SK-N-SH treated with all-trans-retinoic acid at 6 μM for 48 hours (cell line): Measurements from ENCODE around the gene EPHB3.

Experiments
- ATAC-seq: fragments of 200-7000 bp; cut with Tn5 transposase; 3 replicates; pipeline ENCODE4 v1.9.1; 2020; ENCODE audit warnings: mild to moderate bottlenecking, moderate library complexity
- ARNTL ChIP-seq: fragments of 450-650 bp; formaldehyde crosslinking; IDR thresholded peaks from 2 replicates; pipeline ENCODE4 v1.5.0; 2020; ENCODE audit warnings: low read depth, mild to moderate bottlenecking, moderate library complexity, borderline replicate concordance
- BACH2 ChIP-seq: fragments of 250-450 bp; sonication (Bioruptor Pico); IDR thresholded peaks from 2 replicates; pipeline ENCODE4 v1.9.0; 2021; ENCODE audit warnings: mild to moderate bottlenecking, borderline replicate concordance
- CREB5 ChIP-seq: fragments of 250-450 bp; sonication (Bioruptor Pico); IDR thresholded peaks from 2 replicates; pipeline ENCODE4 v1.5.1; 2020; ENCODE audit warnings: low read depth, mild to moderate bottlenecking, moderate library complexity
- CSDC2 ChIP-seq: fragments of 250-450 bp; sonication (Bioruptor Pico); IDR thresholded peaks from 2 replicates; pipeline ENCODE4 v1.5.0; 2020; ENCODE audit warnings: mild to moderate bottlenecking, moderate library complexity
- CSRNP3 ChIP-seq: fragments of 250-450 bp; sonication (Bioruptor Pico); IDR thresholded peaks from 2 replicates; pipeline ENCODE4 v1.5.1; 2021; ENCODE audit warnings: mild to moderate bottlenecking, moderate library complexity
- ESRRG ChIP-seq: fragments of 250-450 bp; sonication (Bioruptor Pico); IDR thresholded peaks from 2 replicates; pipeline ENCODE4 v1.6.1; 2021; ENCODE audit warnings: mild to moderate bottlenecking
- GLIS3 ChIP-seq: fragments of 250-450 bp; sonication (Bioruptor Pico); IDR thresholded peaks from 2 replicates; pipeline ENCODE4 v1.5.0; 2020; ENCODE audit warnings: mild to moderate bottlenecking, moderate library complexity
- ISL1 ChIP-seq: fragments of 250-450 bp; sonication (Bioruptor Pico); IDR thresholded peaks from 2 replicates; pipeline ENCODE4 v2.1.2; 2022; ENCODE audit warnings: mild to moderate bottlenecking, moderate library complexity
- OSR1 ChIP-seq: fragments of 250-450 bp; sonication (Bioruptor Pico); IDR thresholded peaks from 2 replicates; pipeline ENCODE4 v1.8.0; 2022; ENCODE audit warnings: moderate library complexity, mild to moderate bottlenecking, inconsistent platforms
- PATZ1 ChIP-seq: fragments of 250-450 bp; sonication (Bioruptor Pico); IDR thresholded peaks from 2 replicates; pipeline ENCODE4 v1.8.0; 2020; ENCODE audit warnings: mild to moderate bottlenecking, moderate library complexity, borderline replicate concordance
- POU6F1 ChIP-seq: fragments of 250-450 bp; sonication (Bioruptor Pico); IDR thresholded peaks from 2 replicates; pipeline ENCODE4 v1.8.0; 2021; ENCODE audit warnings: low read depth, mild to moderate bottlenecking, moderate library complexity, borderline replicate concordance
- PPARA ChIP-seq: fragments of 250-450 bp; sonication (Bioruptor Pico); IDR thresholded peaks from 2 replicates; pipeline ENCODE4 v1.5.0; 2020; ENCODE audit warnings: mild to moderate bottlenecking, borderline replicate concordance
- RARB ChIP-seq: fragments of 250-450 bp; sonication (Bioruptor Pico); IDR thresholded peaks from 2 replicates; pipeline ENCODE4 v1.8.0; 2021; ENCODE audit warnings: mild to moderate bottlenecking, moderate library complexity
- TCF4 ChIP-seq: fragments of 250-450 bp; sonication (Bioruptor Pico); IDR thresholded peaks from 2 replicates; pipeline ENCODE4 v1.8.0; 2021; ENCODE audit warnings: mild to moderate bottlenecking, moderate library complexity, borderline replicate concordance
- TOX ChIP-seq: fragments of 250-450 bp; sonication (Bioruptor Pico); IDR thresholded peaks from 2 replicates; pipeline ENCODE4 v1.8.0; 2021; ENCODE audit warnings: mild to moderate bottlenecking, moderate library complexity, borderline replicate concordance
- TSHZ2 ChIP-seq: fragments of 250-450 bp; sonication (Bioruptor Pico); IDR thresholded peaks from 2 replicates; pipeline ENCODE4 v1.5.0; 2020; ENCODE audit warnings: mild to moderate bottlenecking, moderate library complexity
- ZC3H10 ChIP-seq: fragments of 250-450 bp; sonication (Bioruptor Pico); IDR thresholded peaks from 2 replicates; pipeline ENCODE4 v1.5.1; 2021; ENCODE audit warnings: mild to moderate bottlenecking, moderate library complexity
- ZFP3 ChIP-seq: fragments of 250-450 bp; sonication (Bioruptor Pico); IDR thresholded peaks from 2 replicates; pipeline ENCODE4 v1.5.0; 2020; ENCODE audit warnings: mild to moderate bottlenecking, moderate library complexity
- ZNF565 ChIP-seq: fragments of 450-650 bp; formaldehyde crosslinking; conservative IDR thresholded peaks from 2 replicates; pipeline ENCODE4 v1.5.0; 2020; ENCODE audit warnings: low read depth, mild to moderate bottlenecking, moderate library complexity
- ZNF70 ChIP-seq: fragments of 450-650 bp; formaldehyde crosslinking; IDR thresholded peaks from 2 replicates; pipeline ENCODE4 v1.5.0; 2020; ENCODE audit warnings: mild to moderate bottlenecking, moderate library complexity
- ZNF8 ChIP-seq: fragments of 450-650 bp; formaldehyde crosslinking; IDR thresholded peaks from 2 replicates; pipeline ENCODE4 v1.5.0; 2020; ENCODE audit warnings: mild to moderate bottlenecking, moderate library complexity

Gene EPHB3

GRCh38 chr3:184551103-184551502 lies 10.5 kb upstream of the EPHB3 start (continued):
- no peak for TF ChIP-seq PATZ1 (CRISPR knock-in tag)
- no peak for TF ChIP-seq TCF4 (CRISPR knock-in tag)
- no peak for TF ChIP-seq ZNF565 (CRISPR knock-in tag)
- TF ChIP-seq CREB5 (CRISPR knock-in tag) = no peak

GRCh38 chr3:184551614-184552256 lies 9.8 kb upstream of the EPHB3 start:
- ATAC-seq = no peak
- no peak for TF ChIP-seq ESRRG (CRISPR knock-in tag)
- no peak for TF ChIP-seq GLIS3 (CRISPR knock-in tag)
- TF ChIP-seq CSRNP3 = no peak
- TF ChIP-seq TCF4 (CRISPR knock-in tag) = no peak
- no peak for TF ChIP-seq PATZ1 (CRISPR knock-in tag)
- no peak for TF ChIP-seq CREB5 (CRISPR knock-in tag)
- no peak for TF ChIP-seq PPARA (CRISPR knock-in tag)
- no peak for TF ChIP-seq ZC3H10
- no peak for TF ChIP-seq CSDC2 (CRISPR knock-in tag)
- no peak for TF ChIP-seq TOX
- TF ChIP-seq ZNF565 (CRISPR knock-in tag) = no peak
- TF ChIP-seq ZFP3 (CRISPR knock-in tag) = no peak
- no peak for TF ChIP-seq TSHZ2
- no peak for TF ChIP-seq POU6F1 (CRISPR knock-in tag)

- ATAC-seq = no peak
- no peak for TF ChIP-seq CSRNP3
- no peak for TF ChIP-seq GLIS3 (CRISPR knock-in tag)
- no peak for TF ChIP-seq TCF4 (CRISPR knock-in tag)
- no peak for TF ChIP-seq ZNF70 (CRISPR knock-in tag)
- TF ChIP-seq RARB = no peak
- no peak for TF ChIP-seq ISL1
- no peak for TF ChIP-seq BACH2 (CRISPR knock-in tag)
- TF ChIP-seq ZC3H10 = no peak
- TF ChIP-seq CREB5 (CRISPR knock-in tag) = no peak
- no peak for TF ChIP-seq TOX
- TF ChIP-seq ESRRG (CRISPR knock-in tag) = no peak
- TF ChIP-seq ZFP3 (CRISPR knock-in tag) = no peak
- no peak for TF ChIP-seq ZNF8 (CRISPR knock-in tag)
- TF ChIP-seq ARNTL (CRISPR knock-in tag) = no peak
- TF ChIP-seq OSR1 (CRISPR knock-in tag) = no peak
These were observed 9.3 kb upstream of the EPHB3 start for GRCh38 chr3:184552296-184552695.
